Activated T-helper 17 cell treated with anti-CD3 and anti-CD28 coated beads, Interleukin-2, amount 50 U/mL, for 72 hours (primary cell): ENCODE data around the gene ANKH. TPM values are rescaled to one million over a fixed set of nuclear protein-coding genes. Genes with fewer than 3 reads are reported as not detected.

Source experiments
- ATAC-seq: fragments of 150-1000 bp; cut with Tn5 transposase; replicated peaks from 2 replicates; pipeline ENCODE4 v1.10.0; 2021; ENCODE audit warnings: mild to moderate bottlenecking, moderate library complexity
- H3K27ac Mint-ChIP-seq: one replicate; pipeline ENCODE4 v1.8.0; 2022; ENCODE audit warnings: mixed read lengths
- H3K27me3 Mint-ChIP-seq: one replicate; pipeline ENCODE4 v1.8.0; 2022; ENCODE audit warnings: mixed read lengths
- H3K36me3 Mint-ChIP-seq: one replicate; pipeline ENCODE4 v1.8.0; 2022; ENCODE audit warnings: low read depth, mild to moderate bottlenecking, mixed read lengths
- H3K4me1 Mint-ChIP-seq: one replicate; pipeline ENCODE4 v1.8.0; 2022; ENCODE audit warnings: mixed read lengths
- H3K4me3 Mint-ChIP-seq: one replicate; pipeline ENCODE4 v1.8.0; 2022; ENCODE audit warnings: mild to moderate bottlenecking, mixed read lengths
- H3K9me3 Mint-ChIP-seq: one replicate; pipeline ENCODE4 v1.8.0; 2022; ENCODE audit warnings: mixed read lengths
- total RNA-seq, 2 donors: library from RNA; stranded (reverse); gene quantifications; one replicate each; pipeline ENCODE4 v1.2.3, GENCODE V29; 2022

The ANKH gene
- total RNA-seq, 2 donors from 2014 or later: 101 to 193 TPM

DNA sequence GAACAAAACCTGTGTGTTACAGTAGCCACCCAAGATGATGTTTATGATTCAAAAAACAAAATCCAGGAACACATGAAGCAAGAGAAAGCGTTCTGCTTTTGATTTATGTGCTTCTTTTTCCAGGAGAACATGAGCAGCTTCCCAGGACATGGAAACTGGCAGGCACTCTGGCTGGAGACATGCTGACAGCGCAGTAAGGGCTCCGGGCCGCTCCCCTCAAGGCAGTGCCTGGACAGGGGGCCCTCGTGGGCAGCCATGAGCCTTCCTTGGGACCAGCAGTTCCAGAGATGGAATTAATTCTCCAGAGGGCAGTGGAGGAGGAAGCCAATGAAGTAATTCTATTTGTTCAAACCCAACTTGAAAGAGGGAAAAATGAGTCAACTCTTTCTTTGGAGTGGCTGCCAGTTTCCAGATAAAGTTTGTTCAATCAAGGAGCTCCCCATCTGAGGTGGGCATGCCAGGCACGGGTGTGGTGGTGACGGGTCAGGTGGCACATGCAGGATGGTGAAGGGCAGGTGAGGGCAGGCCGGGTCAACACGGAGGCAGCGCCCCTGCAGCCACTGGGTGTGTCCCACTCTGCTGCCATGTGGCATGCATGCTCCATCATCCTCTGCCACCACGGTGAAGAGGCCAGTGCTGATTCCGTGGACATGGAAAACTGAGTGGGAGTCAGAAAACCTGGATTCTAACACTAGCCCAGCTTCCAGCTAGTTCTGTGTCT is 123.2 kb downstream of the ANKH start:
- ATAC-seq: no peak
- Mint-ChIP-seq H3K4me3 (no peak overlapping the region), H3K36me3 (peaks cover 65% of the 10 kb centered on the region), H3K9me3 (no peaks in the 10 kb centered on the region), H3K27ac (no peak overlapping the region), H3K4me1 (no peaks in the 10 kb centered on the region), H3K27me3 (no peaks in the 10 kb centered on the region)

DNA sequence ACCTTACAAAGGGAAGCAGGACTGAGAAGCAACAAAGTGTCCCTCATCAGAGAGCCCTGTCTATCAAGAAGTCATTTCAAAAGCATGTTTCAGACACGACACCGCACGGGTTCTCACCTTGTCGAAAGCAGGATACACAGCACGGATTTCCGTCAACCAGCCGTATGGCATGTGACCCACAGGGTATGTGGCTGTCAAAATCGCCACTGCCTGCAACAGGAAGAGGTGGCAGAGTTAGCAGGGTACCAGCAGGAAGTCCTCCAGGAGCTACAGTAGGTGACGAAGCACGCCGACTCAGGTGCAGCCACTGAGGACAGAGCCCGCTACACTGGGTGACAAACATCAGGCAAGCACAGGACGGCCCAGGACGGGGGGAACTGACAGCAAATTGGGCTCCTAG is 125.8 kb downstream of the ANKH start:
- ATAC-seq: no peak

DNA sequence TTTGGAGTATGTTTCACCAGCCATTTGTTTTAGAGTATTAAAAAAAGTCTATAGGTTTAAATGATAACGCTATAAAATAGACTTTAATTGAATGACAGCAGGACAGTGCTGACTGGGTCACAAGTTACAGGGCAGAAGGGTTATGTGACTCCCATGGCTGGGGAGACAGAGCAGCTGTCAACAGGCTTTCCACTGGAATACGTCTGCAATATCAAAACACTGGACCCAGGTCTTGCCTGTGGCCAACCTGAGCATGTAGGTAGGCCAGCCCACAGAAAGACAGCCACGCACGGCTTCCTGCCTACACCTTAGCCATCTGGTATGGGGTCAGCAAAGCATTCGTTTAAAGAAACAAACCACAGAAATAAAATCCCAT is 126.4 kb downstream of the ANKH start:
- no peak overlapping the region for H3K4me3 Mint-ChIP-seq
- H3K4me1 Mint-ChIP-seq: no peaks in the 10 kb centered on the region
- H3K9me3 Mint-ChIP-seq: no peaks in the 10 kb centered on the region

More for the DNA sequence above, 125.8 kb downstream of the ANKH start:
- Mint-ChIP-seq H3K36me3 (peaks cover 68% of the 10 kb centered on the region), H3K27ac (no peak overlapping the region), H3K9me3 (no peaks in the 10 kb centered on the region), H3K4me1 (no peaks in the 10 kb centered on the region), H3K27me3 (no peaks in the 10 kb centered on the region), H3K4me3 (no peak overlapping the region)

DNA sequence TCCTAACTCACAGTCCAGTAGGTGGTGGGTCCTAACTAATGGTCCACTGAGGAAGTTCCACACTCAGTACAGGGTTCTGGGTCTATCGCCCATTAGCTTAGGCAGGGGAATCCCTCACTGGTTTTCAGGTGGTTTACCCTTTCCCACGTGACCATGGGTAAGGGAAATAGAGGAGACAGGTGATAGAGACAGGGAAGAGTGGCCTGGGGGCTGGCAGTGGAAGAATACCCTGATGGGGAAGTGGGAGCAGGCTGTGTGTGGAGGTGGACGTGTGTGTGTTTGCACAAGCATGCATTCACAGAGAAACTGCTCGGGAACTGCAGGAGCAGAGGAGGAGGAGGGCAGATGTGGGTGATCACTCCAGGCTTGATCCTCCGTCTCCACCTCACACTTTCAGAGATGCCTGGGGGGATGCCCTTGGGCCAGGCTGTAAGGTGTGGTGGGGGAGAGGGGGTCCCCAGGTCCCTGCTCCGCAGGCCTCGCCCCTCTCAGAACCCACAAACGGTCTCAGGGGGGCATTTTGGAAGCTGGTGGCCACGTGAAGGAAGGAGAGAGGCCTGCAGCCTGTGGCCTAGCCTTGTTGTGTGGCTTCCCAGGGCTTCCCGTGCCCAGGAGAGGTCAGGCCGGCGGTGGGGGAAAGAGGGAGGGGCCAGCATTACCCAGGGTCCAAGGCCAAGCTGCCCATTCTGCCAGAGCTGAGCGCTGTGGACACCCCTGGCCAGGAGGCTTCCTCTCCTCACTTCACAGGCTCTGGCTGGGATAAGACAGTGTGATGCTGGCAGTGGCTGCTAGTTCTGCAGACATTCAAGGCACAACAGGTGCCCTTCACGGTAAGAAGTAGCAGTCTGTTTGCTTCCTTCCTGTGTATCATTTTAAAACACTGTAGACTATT is 127.0 kb downstream of the ANKH start:
- H3K27me3 Mint-ChIP-seq: no peaks in the 10 kb centered on the region
- no peaks in the 10 kb centered on the region for H3K9me3 Mint-ChIP-seq
- ATAC-seq: no peak
- no peak overlapping the region for H3K27ac Mint-ChIP-seq
- no peak overlapping the region for H3K4me3 Mint-ChIP-seq
- H3K4me1 Mint-ChIP-seq: no peaks in the 10 kb centered on the region
- peaks cover 66% of the 10 kb centered on the region for H3K36me3 Mint-ChIP-seq

More for the DNA sequence above, 126.4 kb downstream of the ANKH start:
- Mint-ChIP-seq H3K27me3 (no peaks in the 10 kb centered on the region), H3K36me3 (peaks cover 66% of the 10 kb centered on the region), H3K27ac (no peak overlapping the region)
- ATAC-seq: no peak

DNA sequence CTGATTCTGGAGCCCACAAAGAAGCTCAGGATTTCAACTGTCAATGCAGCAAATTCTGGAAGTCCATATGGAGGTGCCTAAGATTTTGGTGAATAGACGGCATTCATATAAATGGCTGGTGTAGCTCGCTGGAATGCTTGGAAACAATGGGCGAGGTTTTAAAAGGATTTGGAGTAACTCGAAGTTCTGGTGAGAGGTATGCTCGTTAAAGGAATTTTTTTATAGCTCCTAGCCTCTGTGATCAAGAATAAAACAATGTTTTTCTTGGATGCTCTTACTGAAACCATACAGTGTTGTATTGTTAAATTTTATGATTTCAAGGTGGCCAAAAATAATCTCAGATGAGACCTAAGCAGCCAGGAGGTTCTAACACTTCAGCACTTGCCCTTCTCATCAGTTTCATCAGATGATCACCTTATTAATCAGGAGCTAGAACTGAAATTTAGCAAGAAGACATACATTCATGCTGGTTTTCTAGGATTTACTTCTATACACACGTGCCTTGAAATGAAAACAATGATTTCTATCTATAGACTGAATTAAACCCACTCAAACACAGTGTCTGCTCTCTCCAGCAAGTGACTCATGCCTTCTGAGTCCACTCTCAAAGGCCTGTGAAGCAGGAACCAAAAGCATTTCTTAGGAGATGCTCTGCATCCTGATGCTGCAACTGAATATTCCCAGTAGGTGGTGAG is 127.8 kb downstream of the ANKH start:
- Mint-ChIP-seq H3K27ac (no peak overlapping the region), H3K4me1 (no peaks in the 10 kb centered on the region), H3K27me3 (no peaks in the 10 kb centered on the region), H3K4me3 (no peak overlapping the region), H3K9me3 (no peaks in the 10 kb centered on the region), H3K36me3 (peaks cover 65% of the 10 kb centered on the region)
- no peak for ATAC-seq

DNA sequence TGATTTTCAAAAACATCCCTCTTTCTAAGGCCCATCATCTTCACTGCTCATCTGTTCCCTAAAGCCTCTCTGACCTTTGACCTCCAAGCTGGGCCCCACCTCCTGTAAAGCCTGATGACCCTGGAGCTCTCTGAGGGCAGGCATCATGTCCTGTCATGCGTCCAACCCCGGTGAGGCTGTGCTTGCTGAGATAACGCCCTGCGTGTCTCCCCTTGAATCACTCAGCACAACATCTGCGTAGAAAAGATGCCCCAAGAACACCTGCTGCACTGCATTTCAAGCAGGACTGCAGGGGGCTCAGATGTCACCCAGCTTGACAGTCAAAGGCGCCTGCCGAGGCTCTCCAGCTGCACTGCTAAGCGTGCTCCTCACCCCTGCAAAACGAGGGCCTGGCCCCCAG is 129.1 kb downstream of the ANKH start:
- H3K36me3 Mint-ChIP-seq: peaks cover 65% of the 10 kb centered on the region
- ATAC-seq: no peak
- H3K4me3 Mint-ChIP-seq: no peak overlapping the region
- H3K4me1 Mint-ChIP-seq: no peaks in the 10 kb centered on the region
- no peaks in the 10 kb centered on the region for H3K27me3 Mint-ChIP-seq
- H3K27ac Mint-ChIP-seq: peak overlapping the region; percentile 50
- no peaks in the 10 kb centered on the region for H3K9me3 Mint-ChIP-seq

DNA sequence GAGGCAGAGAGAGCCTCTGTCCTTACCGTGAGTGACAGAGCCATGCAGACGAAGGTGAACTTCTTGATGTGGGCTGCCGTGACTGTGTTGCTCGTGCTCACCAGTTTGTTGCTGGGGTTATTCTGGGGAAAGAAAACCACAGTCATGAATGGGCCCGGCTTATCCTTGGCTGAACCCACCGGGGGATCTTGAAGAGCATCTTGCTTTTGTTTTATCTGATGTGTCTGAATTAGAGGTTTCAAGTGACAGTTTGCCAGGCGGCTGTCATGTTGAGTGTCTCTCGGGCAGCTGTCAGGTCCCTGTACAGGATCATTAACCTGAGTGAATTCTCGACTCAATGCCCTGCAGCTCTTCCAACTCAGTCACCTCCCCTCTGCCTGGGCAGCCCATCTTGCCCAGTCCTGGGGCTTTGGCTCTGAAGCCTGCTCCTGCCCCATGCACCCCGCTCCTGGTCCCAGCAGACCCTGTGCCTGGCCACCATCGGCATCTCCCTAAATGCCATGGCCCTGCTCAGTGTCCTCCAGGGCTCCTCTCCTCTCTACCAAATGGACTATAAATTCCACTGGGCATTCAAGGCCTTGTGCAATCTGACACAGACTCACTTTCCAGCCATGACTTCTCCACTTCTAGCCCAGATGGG is 129.7 kb downstream of the ANKH start:
- no peaks in the 10 kb centered on the region for H3K27me3 Mint-ChIP-seq
- no peak overlapping the region for H3K4me3 Mint-ChIP-seq
- H3K9me3 Mint-ChIP-seq: no peaks in the 10 kb centered on the region
- ATAC-seq: no peak
- H3K4me1 Mint-ChIP-seq: no peaks in the 10 kb centered on the region
- peaks cover 65% of the 10 kb centered on the region for H3K36me3 Mint-ChIP-seq
- H3K27ac Mint-ChIP-seq: peak overlapping the region; percentile 50

DNA sequence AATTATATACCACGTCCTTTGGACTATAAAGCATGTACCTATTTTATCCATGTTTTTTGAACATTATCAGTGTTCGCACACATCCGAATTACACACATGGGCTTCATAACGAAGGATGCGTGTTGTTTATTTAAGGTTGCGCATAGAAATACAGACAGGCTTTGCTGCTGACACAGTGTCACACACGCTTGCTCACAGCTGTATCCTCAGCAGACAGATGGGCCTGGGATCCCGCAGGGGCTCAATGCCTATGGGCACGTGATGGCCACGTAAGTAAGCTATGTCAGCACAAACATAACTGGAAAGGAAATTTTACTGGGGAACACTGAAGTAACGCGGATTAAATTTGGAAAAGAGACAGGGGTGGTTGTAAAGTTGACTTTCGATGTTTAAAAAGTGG is 130.4 kb downstream of the ANKH start:
- H3K9me3 Mint-ChIP-seq: no peaks in the 10 kb centered on the region
- H3K27ac Mint-ChIP-seq: no peak overlapping the region
- peaks cover 4% of the 10 kb centered on the region for H3K4me1 Mint-ChIP-seq
- peaks cover 70% of the 10 kb centered on the region for H3K36me3 Mint-ChIP-seq
- H3K27me3 Mint-ChIP-seq: no peaks in the 10 kb centered on the region
- H3K4me3 Mint-ChIP-seq: no peak overlapping the region
- ATAC-seq: no peak

DNA sequence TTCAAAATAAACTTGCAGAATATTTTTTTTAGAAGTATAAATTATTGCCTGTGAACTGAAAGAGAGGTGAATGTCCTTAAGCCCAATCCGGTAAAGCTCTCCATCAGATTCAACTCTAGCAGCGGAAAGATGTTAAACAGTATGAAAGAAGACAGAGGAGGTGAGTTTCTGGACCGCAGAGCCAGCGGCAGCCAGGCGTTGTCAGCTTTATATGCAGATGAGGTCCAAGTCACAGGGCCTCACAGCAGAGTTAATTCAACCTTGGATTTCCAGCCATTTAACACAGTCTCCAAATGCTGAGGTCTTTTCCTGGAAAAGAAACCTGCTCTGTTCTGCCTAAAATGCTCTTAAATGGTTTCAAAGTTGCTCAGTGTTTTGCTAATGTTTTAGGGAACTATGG is 131.6 kb downstream of the ANKH start:
- H3K4me1 Mint-ChIP-seq: peaks cover 4% of the 10 kb centered on the region
- no peaks in the 10 kb centered on the region for H3K9me3 Mint-ChIP-seq
- peaks cover 71% of the 10 kb centered on the region for H3K36me3 Mint-ChIP-seq
- H3K4me3 Mint-ChIP-seq: no peak overlapping the region
- no peak overlapping the region for H3K27ac Mint-ChIP-seq
- no peaks in the 10 kb centered on the region for H3K27me3 Mint-ChIP-seq
- no peak for ATAC-seq

DNA sequence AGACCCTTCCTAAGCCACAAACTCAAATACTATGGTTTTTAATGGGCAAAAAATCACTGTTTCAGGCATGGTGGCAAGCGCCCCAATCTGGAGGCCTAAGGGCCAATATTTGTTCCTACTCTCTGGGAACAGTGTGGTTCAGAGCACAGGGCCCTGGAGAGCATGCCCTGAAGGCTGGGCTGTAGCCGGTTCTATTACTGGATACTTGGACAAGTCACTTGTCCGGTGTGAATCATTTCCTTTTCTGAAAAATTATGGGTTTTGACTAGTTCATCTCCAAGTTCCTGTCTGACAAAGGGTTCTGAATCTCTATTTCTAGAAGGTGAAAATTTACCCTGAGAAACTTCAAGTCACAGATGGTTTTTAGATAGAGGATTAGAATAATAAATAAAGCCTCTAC is 132.0 kb downstream of the ANKH start:
- peaks cover 4% of the 10 kb centered on the region for H3K4me1 Mint-ChIP-seq
- no peaks in the 10 kb centered on the region for H3K9me3 Mint-ChIP-seq
- no peaks in the 10 kb centered on the region for H3K27me3 Mint-ChIP-seq
- H3K36me3 Mint-ChIP-seq: peaks cover 76% of the 10 kb centered on the region
- H3K27ac Mint-ChIP-seq: no peak overlapping the region
- ATAC-seq: no peak
- H3K4me3 Mint-ChIP-seq: no peak overlapping the region

DNA sequence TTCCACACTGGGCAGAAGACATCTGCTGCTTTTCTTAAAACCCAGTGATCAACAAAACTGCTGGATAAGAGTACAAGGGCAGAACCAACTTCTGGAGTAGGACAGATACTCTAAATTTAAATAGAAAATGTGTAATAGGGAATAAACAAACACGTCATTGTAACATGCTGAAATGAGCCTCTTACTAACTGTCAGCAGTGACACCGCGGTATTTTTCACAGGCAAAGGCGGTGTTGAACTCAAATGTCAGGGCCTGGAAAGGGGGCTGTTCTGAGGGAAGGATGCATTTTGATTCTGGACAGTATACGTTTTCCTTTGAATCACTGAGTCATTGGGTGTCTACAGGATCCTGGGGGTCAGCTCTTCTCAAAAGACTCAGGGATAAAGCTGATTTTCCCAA is 133.5 kb downstream of the ANKH start:
- no peak for ATAC-seq

DNA sequence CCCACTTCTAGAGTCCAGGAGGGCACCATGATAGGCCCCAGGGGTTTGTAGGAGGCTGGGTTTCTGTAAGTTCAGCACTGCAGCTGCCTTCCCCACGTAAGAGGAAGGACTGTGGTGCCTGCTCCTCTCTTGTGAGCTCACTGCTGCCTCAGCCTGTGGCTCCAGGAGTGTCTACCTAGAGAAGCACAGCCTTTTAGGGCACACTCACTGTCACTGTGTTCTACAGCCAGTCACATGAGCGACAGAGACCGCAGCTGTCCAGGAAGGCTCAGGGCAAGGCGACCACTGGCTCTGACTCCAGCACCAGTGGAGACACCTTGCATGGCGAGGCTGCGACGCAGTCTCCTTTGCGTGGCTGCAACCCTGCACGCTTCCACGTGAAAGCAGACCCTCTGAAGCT is 134.3 kb downstream of the ANKH start:
- Mint-ChIP-seq H3K4me1 (peaks cover 4% of the 10 kb centered on the region), H3K27me3 (no peaks in the 10 kb centered on the region), H3K27ac (no peak overlapping the region), H3K4me3 (no peak overlapping the region), H3K36me3 (peaks cover 84% of the 10 kb centered on the region), H3K9me3 (no peaks in the 10 kb centered on the region)
- no peak for ATAC-seq

More for the DNA sequence above, 133.5 kb downstream of the ANKH start:
- no peaks in the 10 kb centered on the region for H3K27me3 Mint-ChIP-seq
- no peaks in the 10 kb centered on the region for H3K9me3 Mint-ChIP-seq
- H3K27ac Mint-ChIP-seq: peak overlapping the region; percentile 26
- no peak overlapping the region for H3K4me3 Mint-ChIP-seq
- H3K36me3 Mint-ChIP-seq: peaks cover 88% of the 10 kb centered on the region
- peaks cover 4% of the 10 kb centered on the region for H3K4me1 Mint-ChIP-seq

DNA sequence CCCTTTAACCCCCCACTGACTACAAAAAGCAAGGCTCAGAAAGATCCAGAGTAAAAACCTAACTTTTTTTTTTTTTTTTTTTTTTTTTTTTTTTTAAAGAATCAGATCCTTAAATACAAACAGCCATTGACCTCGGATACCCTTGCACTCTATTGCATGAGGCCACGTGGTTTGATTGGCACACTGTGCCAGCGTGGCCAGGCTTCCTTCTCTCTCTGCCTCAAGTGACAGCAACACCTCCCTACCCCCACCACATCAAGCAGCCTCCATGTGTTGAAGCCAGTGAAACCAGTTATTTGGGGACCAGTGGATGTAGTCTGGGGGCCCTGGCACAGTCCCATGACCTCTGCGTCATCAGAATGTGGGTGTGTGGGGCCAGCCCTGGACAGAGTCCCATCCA is 135.6 kb downstream of the ANKH start:
- H3K4me1 Mint-ChIP-seq: peaks cover 4% of the 10 kb centered on the region
- H3K4me3 Mint-ChIP-seq: no peak overlapping the region
- ATAC-seq: no peak
- H3K27me3 Mint-ChIP-seq: no peaks in the 10 kb centered on the region
- H3K36me3 Mint-ChIP-seq: peaks cover 77% of the 10 kb centered on the region
- no peaks in the 10 kb centered on the region for H3K9me3 Mint-ChIP-seq
- H3K27ac Mint-ChIP-seq: peak overlapping the region; percentile 50

DNA sequence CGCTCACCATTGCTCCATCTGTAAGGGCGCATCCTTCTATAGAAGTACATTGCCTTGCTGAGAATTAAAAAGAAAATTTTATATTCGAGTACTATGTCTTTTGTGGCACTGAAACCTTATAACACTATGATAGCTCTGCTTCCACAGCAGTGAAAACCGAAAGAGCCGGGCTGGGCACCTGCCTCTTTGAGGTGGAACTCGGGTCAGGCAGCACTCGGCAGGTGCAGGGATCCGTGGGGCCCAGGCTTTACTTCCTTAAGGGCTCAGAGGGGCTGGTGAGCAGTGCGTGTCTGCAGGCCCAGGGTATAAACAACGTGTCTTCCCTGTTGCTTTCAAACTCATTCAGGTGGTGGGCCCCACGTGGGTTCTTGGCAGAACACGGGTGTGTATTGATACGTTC is 137.2 kb downstream of the ANKH start:
- Mint-ChIP-seq H3K4me1 (peaks cover 4% of the 10 kb centered on the region), H3K27me3 (no peaks in the 10 kb centered on the region), H3K27ac (peak overlapping the region; percentile 50), H3K36me3 (peaks cover 75% of the 10 kb centered on the region), H3K4me3 (no peak overlapping the region), H3K9me3 (no peaks in the 10 kb centered on the region)
- no peak for ATAC-seq
